ENCODE data around the gene BNC2.

DNA sequence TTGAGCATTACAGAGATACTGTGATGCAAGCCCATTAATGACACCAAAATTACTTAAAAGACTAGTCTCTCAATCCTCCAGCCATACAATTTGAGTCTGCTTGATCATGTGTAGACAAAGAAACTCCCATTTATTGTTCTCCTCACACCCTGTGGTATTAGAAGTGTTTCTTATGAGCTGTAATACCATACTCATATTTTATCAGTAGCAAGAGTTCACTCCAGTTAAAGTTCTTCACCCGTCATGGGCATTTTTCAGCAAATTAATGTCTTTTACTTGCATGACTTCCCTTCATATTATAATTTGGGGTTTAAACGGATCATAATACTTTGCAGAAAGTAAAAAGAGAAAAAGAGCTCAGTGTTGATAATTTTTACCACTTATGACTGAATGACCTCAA, 242.9 kb downstream of the BNC2 start:
- TF ChIP-seq CTCF (IDR thresholded peaks at IDR 0.05), result no peak
- TF ChIP-seq POLR2AphosphoS5 (IDR thresholded peaks at IDR 0.05), result no peak
- no peak for TF ChIP-seq POLR2A (IDR thresholded peaks at IDR 0.05)
